Mucosa of rectum (tissue), 2 donors: ENCODE measurements around the gene PRKG1.

ENCODE experiments used
- H3K27ac ChIP-seq, 2 donors: one replicate each; pipeline ENCODE4 v1.7.0; 2013; ENCODE audit warnings: inconsistent platforms in 2 of 2, low read depth in 2 of 2, low read length in 2 of 2
- H3K27me3 ChIP-seq, 2 donors: one replicate each; pipeline ENCODE4 v1.7.0; 2013; ENCODE audit warnings: low read length in 2 of 2; ENCODE audit not compliant: control insufficient read depth in 2 of 2, insufficient read depth in 2 of 2
- H3K36me3 ChIP-seq, 2 donors: one replicate each; pipeline ENCODE4 v1.7.0; 2013; ENCODE audit warnings: low read length in 2 of 2; ENCODE audit not compliant: control insufficient read depth in 2 of 2, insufficient read depth in 2 of 2
- H3K4me1 ChIP-seq, 2 donors: one replicate each; pipeline ENCODE4 v1.7.0; 2013; ENCODE audit warnings: low read length in 2 of 2, mild to moderate bottlenecking in 1 of 2; ENCODE audit not compliant: control insufficient read depth in 2 of 2, insufficient read depth in 2 of 2
- H3K4me3 ChIP-seq, 2 donors: one replicate each; pipeline ENCODE4 v1.7.0; 2013; ENCODE audit warnings: low read length in 2 of 2
- H3K9ac ChIP-seq, 2 donors: one replicate each; pipeline ENCODE4 v1.7.0; 2013; ENCODE audit warnings: low read length in 2 of 2, low read depth in 1 of 2, mild to moderate bottlenecking in 1 of 2
- H3K9me3 ChIP-seq, 2 donors: one replicate each; pipeline ENCODE4 v1.7.0; 2013; ENCODE audit warnings: low read length in 2 of 2; ENCODE audit not compliant: control insufficient read depth in 2 of 2
- donor health status: healthy.
- donor health status: Normal muscosa, but diverticular disease.

The PRKG1 gene

DNA sequence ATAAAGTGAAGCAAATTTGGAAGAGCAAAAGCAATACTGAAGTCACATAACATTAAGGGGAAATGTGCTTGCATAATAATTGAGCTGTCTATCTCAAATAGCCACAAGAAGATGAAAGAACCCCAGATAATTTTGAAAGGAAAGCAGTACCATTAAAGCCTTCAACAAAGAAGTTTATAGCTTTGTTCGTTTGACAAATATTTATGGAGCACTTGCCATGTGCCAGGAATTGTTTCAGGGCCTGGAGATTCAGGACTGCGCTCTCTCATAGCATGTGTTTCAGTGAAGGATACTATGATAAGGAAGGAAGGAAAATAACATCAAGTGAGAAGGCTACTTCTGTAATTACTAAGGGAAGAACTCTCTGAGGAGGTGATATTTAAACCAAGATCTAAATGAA is 837.4 kb downstream of the PRKG1 start:
- no peaks in the 10 kb centered on the region for H3K27me3 ChIP-seq
- H3K9me3 ChIP-seq: no peaks in the 10 kb centered on the region
- no peak overlapping the region for H3K4me3 ChIP-seq
- H3K36me3 ChIP-seq: no peaks in the 10 kb centered on the region
- peaks cover 0 to 6% of the 10 kb centered on the region in 2 donors for H3K4me1 ChIP-seq
- H3K9ac ChIP-seq: no peak overlapping the region
- no peak overlapping the region for H3K27ac ChIP-seq

- Histone ChIP-seq H3K9ac (no peak overlapping the region), H3K4me3 (no peak overlapping the region), H3K27ac (no peak overlapping the region), H3K36me3 (no peaks in the 10 kb centered on the region), H3K4me1 (peaks cover 0 to 6% of the 10 kb centered on the region in 2 donors), H3K9me3 (no peaks in the 10 kb centered on the region), H3K27me3 (no peaks in the 10 kb centered on the region)
Measured at GRCh38 chr10:51915031-51915542, 840.8 kb downstream of the PRKG1 start.

GRCh38 chr10:51918440-51918839 is 844.2 kb downstream of the PRKG1 start:
- Histone ChIP-seq H3K36me3 (no peaks in the 10 kb centered on the region), H3K4me3 (no peak overlapping the region), H3K9me3 (no peaks in the 10 kb centered on the region), H3K4me1 (no peaks in the 10 kb centered on the region), H3K27me3 (no peaks in the 10 kb centered on the region), H3K27ac (no peak overlapping the region), H3K9ac (no peak overlapping the region)

DNA sequence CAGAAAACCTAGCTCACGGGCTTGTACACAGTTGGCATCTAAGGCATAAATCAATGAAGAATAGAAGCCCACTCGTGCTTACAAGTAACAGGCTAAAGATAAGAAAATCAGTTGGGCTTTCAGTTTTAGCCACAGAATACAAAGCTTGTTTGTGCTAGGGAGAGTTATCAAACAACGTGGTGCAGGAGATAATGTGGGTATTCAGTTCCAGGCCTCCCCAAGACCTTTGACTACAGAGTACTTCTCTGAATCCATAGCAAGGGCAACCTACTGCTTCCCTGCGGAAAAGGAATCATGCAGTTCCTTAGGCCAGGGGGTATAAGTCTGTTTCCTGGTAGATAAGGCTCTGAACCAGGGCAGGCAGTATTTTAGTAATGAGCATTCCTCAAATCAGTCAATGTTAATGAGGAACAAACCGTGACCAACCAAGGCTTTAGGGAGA is 844.6 kb downstream of the PRKG1 start:
- H3K4me1 ChIP-seq: no peaks in the 10 kb centered on the region
- no peaks in the 10 kb centered on the region for H3K9me3 ChIP-seq
- no peak overlapping the region for H3K4me3 ChIP-seq
- no peak overlapping the region for H3K27ac ChIP-seq
- no peaks in the 10 kb centered on the region for H3K27me3 ChIP-seq
- no peaks in the 10 kb centered on the region for H3K36me3 ChIP-seq
- peak overlapping the region in 1 of 2 donors; percentile 2 for H3K9ac ChIP-seq

DNA sequence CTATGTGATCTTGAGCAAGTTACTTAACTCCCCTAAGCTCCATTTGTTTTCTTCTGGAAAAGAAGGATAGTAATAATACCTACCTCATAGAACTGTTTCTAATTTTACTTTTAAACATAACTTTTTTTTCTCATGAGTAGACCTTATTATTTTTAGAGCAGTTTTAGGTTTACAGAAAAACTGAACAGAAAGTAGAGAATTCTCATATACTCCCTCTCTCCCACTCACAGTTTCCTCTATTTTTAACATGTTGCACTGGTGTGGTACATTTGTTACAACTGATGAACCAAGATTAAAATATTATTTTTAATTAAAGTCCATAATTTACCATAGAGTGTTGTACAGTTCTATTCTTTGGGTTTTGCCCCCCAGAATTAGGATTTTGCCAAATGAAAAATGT is 846.4 kb downstream of the PRKG1 start:
- no peak overlapping the region for H3K9ac ChIP-seq
- H3K36me3 ChIP-seq: no peaks in the 10 kb centered on the region
- H3K27ac ChIP-seq: no peak overlapping the region
- no peak overlapping the region for H3K4me3 ChIP-seq
- H3K4me1 ChIP-seq: no peaks in the 10 kb centered on the region
- H3K9me3 ChIP-seq: no peaks in the 10 kb centered on the region
- no peaks in the 10 kb centered on the region for H3K27me3 ChIP-seq

GRCh38 chr10:51924359-51924758 is 850.1 kb downstream of the PRKG1 start:
- Histone ChIP-seq H3K9ac (no peak overlapping the region), H3K27me3 (no peaks in the 10 kb centered on the region), H3K4me3 (no peak overlapping the region), H3K9me3 (no peaks in the 10 kb centered on the region), H3K36me3 (no peaks in the 10 kb centered on the region), H3K4me1 (no peaks in the 10 kb centered on the region), H3K27ac (no peak overlapping the region)

DNA sequence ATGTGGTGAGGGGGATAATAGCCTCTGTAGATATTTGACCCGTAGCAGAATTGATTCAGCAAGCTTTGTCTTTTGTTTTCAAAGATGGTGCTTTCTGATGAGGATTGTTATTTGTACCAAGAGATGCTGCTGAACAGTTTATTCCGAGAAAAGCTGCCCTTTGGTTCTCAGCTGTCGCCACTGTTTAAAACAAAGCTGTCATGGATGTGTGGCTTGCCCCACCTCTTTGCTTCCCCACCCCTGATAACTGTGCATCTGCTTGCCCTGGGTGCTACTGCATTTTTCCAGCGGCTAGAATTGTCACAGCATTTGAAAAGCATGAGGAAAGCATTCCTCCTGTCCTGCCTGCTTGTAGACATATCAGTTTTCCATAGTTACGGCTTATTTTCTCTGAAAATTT is 852.0 kb downstream of the PRKG1 start:
- no peak overlapping the region for H3K4me3 ChIP-seq
- no peak overlapping the region for H3K9ac ChIP-seq
- H3K27me3 ChIP-seq: no peaks in the 10 kb centered on the region
- H3K36me3 ChIP-seq: no peaks in the 10 kb centered on the region
- H3K4me1 ChIP-seq: no peaks in the 10 kb centered on the region
- H3K27ac ChIP-seq: no peak overlapping the region
- no peaks in the 10 kb centered on the region for H3K9me3 ChIP-seq

GRCh38 chr10:51928162-51928561 is 853.9 kb downstream of the PRKG1 start:
- Histone ChIP-seq H3K9ac (no peak overlapping the region), H3K27me3 (no peaks in the 10 kb centered on the region), H3K4me3 (no peak overlapping the region), H3K27ac (no peak overlapping the region), H3K9me3 (no peaks in the 10 kb centered on the region), H3K4me1 (no peaks in the 10 kb centered on the region), H3K36me3 (no peaks in the 10 kb centered on the region)

DNA sequence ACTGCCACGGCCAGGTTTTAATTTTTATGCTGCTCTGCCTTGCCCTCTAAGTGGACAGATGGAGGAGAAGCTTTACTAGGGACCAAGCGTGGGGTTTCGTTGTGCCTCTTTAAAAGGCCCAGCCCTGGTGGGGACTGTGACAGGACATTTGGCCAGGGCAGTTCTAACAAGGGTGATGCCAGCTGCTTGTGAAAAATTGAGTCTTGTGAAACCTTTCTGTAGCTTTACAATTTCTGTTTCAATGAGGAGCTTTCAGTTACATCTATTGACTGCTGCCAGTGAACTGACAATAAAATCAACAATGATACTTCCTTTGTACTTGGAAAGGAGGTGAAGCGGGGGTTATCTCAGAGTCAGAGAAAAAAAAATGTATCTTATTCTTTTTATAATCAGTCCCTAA is 858.2 kb downstream of the PRKG1 start:
- Histone ChIP-seq H3K9me3 (no peaks in the 10 kb centered on the region), H3K9ac (no peak overlapping the region), H3K36me3 (no peaks in the 10 kb centered on the region), H3K4me1 (no peaks in the 10 kb centered on the region), H3K27me3 (no peaks in the 10 kb centered on the region), H3K4me3 (no peak overlapping the region), H3K27ac (no peak overlapping the region)

DNA sequence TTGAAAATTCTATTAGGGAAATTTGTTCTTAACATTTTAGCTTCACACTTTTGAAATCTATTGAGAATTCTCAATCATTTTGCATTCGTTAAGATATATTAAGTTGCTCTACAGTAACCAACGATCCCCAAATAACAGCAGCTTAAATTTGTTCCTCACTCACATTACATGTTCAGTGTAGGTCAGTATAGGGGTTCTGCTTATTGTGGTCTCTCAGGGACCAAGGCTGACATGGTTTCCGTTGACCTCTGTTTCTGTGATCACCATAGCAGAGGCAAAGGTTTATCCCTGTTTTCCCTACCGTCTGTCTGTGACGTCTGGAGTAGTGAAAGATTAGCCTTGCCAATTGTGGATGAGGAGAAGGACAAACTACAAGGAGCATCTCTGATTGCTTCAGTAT is 860.1 kb downstream of the PRKG1 start:
- no peak overlapping the region for H3K27ac ChIP-seq
- H3K9ac ChIP-seq: no peak overlapping the region
- H3K4me3 ChIP-seq: no peak overlapping the region
- no peaks in the 10 kb centered on the region for H3K4me1 ChIP-seq
- no peaks in the 10 kb centered on the region for H3K36me3 ChIP-seq
- H3K9me3 ChIP-seq: no peaks in the 10 kb centered on the region
- no peaks in the 10 kb centered on the region for H3K27me3 ChIP-seq

DNA sequence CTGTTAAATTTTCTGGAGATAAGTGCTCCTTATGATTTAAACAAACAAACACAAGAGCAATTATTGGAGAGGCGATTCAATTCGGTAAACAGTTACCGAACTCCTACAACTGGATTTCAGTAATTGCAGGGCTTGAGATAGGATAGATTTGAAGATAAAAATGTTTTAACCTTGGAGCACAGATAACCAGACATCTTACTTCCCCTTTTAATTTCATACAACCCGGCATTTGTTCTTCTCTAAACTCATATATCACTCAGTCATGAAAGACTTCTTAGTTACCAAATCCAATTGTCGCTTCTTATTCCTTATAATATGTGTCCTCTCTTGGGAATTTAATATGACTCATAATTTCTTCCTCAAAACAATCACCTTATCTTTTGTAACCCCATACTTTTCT is 861.1 kb downstream of the PRKG1 start:
- Histone ChIP-seq H3K9ac (no peak overlapping the region), H3K9me3 (no peaks in the 10 kb centered on the region), H3K36me3 (no peaks in the 10 kb centered on the region), H3K27me3 (no peaks in the 10 kb centered on the region), H3K4me1 (no peaks in the 10 kb centered on the region), H3K4me3 (no peak overlapping the region), H3K27ac (no peak overlapping the region)
